HG02642 (cell line): ENCODE results near the gene CCL19.
A peak's percentile ranks its signal among the peaks of the same experiment; 100 is the strongest.

ENCODE experiments used
- ATAC-seq: cut with Tn5 transposase; IDR thresholded peaks from one replicate; pipeline ENCODE4 v1.9.1; 2021; ENCODE audit warnings: mild to moderate bottlenecking; ENCODE audit not compliant: unreplicated experiment, poor library complexity

CCL19 gene

DNA sequence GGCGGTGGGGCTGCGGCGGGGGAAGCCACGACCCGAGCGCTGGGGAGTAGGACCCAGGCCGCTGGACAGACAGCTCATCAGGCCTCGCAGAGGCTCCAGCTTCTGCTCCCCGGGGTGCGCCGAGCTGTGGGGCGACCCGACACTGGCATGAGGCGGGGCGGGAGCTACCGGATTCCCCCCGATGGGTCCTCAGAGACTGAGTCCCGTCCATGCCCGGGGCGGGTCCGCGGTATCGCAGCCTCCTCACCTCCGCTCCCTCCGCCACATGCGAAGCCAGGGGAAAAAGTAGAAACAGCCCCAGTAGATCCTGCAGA lies 26.1 kb downstream of the CCL19 start:
- ATAC-seq: peak; percentile 24

DNA sequence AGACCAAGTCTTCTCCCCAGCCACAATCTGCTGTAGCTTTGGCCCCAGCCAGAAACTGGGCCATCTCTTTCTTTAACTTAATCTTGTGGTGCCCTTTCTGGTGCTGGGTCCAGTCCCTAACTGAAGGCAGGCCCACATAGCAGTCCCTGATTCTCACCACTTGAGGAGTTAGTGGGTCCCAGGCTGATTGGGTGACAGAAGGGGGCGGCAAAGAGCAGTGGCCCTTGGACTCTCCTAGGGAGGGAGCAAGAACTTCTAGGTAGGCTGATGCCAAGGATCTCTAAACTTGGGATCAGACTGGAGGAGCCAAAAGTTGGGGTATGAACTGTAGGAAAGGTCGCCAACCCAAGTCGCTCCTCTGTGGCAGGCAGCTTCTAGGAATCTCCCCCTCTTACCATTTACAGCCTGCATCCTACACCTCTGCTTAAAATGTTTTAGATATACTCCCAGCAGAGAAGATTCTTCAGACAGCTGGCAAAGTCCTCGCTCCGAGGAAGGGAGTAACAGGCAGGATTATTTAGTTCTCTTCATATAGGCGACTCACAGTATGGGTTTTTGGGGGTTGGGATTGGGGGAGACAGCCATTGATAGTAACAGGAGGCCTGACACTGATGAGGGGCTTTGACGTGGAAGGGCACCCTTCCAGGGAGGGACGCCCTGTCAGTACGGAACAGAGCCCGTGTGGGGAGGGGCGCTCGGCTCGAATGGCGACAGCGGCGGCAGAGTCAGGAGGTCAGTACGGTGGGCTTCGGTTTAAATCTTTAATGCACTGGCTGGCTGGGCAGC lies 26.6 kb downstream of the CCL19 start:
- ATAC-seq: peak; percentile 56

DNA sequence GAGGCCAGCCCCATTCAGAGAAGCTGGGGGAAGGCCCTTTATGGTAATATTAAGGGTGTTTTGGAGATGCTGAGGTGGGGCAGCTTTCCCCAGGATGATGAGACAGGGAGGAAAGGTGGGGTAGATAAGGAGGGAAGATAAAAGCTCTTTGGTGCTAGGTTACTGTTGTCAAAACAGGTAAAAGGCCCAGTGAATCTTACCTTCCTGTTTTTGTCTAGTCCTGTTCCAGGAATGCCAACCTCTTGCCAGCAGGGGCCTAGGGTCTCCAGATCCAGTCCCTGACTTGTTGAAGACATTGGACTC lies 27.8 kb downstream of the CCL19 start:
- no peak for ATAC-seq

DNA sequence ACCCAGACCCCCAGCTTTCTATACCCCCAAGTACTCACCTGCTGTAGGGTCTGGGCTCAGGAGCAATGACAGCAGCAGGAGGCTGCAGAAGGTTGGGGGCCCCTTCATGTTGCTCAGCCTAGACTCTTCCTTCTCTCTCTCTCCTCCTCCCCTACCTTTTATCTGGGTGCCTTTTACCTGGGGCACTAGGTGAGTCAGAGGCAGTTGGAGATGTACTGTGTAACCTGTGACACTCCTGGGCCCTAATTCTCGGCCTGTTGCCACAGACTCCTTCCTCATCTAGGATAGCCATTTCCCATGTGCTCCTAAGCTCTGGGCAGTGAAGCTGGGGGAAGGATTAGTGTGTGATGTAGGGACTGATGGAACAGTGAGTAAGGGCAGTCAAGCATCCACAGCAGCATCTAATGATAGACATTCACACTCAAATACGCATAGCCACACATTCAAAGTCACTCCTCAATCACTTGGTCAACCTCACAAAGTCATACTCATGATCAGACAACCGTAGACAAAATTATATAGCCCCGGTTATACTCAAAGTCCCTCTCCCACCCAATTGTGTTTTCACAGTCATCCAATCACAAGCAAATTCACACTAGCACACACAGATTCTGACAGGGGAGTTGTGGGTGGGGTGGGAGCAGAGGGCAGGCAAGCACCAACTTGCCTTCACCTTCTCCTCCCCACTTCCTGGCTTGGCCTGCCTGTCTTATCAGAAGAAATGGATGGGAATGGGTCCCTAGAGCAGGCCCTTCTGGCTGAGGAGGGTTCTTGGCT lies 28.4 kb downstream of the CCL19 start, which contains the start of gene CCL27:
Gene CCL27, minus strand, starts transcription at position 132 of the 777 bp plus-strand sequence. Its CDS starts 24 bp downstream, at position 108.
- no peak for ATAC-seq

DNA sequence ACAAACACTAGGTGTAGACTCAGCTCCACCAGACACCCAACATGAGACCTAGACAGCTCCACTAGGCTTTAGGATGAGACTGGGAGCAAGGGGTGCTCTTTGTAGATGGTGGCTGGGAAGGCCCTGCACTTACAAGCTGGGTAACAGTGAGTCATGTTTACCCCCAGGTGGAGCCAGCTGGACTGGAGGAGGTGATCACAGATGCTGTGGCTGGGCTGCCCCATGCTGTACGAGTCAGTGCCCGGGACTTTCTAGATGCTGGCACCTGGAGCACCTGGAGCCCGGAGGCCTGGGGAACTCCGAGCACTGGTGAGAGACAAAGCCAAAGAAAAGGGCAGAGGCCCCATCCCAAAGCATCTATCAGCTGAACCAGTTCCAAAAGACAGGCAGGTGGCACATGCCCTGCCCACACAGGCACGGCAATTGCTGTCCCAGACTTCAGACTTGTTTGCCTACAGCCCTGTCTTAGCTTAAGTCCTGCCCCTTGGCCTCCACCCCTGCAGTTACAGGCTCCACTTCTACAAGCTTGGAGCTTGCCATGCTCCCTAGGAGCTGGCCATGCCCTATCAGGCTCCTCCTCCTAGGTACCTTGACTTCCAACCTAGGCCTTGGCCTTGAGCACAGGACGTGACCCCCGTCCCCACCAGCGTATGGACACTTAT lies 31.4 kb downstream of the CCL19 start:
- ATAC-seq: no peak

DNA sequence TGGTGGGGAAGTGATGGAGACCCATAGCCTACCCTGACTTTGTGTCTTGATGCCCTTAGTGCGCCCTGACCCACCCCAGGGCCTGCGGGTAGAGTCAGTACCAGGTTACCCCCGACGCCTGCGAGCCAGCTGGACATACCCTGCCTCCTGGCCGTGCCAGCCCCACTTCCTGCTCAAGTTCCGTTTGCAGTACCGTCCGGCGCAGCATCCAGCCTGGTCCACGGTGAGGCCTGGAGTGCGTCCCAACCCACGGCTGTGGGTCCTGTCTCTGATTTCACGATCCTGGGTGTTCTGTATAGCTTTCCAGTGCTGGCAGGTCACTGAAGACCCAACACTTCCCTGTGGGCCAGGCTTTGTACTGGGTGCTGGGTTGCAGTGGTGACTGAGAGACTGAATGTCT lies 32.6 kb downstream of the CCL19 start:
- no peak for ATAC-seq

DNA sequence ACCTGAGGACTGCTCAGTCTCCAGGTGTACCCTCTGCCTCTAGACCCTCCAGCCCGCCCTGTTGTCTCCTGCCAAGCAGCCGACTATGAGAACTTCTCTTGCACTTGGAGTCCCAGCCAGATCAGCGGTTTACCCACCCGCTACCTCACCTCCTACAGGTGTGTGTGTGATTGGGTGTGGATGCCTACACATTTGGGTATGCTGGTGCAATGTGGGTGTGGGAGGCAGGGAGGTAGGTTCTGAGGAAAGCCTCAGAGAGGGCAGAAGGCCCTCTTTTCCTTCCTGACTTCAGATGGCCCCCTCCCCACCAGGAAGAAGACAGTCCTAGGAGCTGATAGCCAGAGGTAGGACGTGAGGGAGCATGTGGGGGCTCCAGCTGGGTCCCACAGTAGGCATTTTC lies 34.1 kb downstream of the CCL19 start:
- ATAC-seq: no peak

DNA sequence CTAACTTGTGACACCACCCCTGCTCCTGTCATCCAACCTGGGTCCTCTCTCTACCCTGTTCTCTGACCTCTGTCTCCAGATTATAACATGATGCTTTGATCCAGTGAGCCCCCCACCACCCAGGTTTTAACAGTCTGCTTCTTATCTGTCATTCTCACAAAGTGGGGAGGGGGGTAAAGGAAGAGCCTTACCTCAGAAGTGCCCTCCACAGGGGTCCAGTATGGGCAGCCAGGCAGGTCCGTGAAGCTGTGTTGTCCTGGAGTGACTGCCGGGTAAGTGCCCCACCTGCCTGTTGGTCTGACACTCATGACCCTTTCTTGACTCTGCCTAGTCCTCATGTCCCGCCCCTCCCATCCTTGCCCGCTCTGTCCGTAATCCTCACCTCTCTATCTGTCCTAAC lies 35.7 kb downstream of the CCL19 start:
- ATAC-seq: no peak

DNA sequence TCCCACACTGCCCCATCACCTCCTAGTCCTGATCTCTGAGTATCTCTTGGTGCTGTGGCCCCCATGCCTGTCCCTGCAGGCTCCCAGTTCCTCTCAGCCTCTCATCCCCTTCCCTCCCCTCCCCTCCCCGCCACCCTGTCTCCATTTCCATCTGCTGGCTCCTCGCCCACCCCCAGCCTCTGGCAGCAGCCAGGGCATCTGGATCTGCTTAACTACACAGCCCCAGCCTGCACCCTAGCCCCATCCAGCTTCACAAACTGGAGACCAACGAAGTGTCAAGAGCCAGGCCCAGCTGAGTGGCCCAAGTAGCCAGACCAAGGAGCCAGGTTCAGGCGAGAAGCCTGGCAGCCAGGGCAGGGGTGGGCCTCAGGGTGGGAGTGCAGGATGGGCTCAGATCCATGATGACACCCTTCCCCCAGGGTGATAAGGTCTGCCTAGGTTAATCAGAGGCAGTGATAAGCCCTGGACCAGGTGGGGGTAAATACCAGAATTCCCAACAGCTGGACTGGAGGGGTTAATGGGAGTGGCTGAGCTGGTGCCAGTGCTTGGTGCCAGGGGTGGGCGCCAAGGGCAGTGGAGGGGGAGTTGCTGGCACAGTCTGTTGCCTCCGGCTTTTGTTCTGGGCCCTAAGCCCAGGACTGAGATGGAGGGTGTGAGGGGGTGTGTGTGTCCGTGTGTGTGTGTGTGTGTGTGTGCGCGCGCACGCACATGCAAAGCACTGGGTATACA lies 36.6 kb downstream of the CCL19 start:
- no peak for ATAC-seq

DNA sequence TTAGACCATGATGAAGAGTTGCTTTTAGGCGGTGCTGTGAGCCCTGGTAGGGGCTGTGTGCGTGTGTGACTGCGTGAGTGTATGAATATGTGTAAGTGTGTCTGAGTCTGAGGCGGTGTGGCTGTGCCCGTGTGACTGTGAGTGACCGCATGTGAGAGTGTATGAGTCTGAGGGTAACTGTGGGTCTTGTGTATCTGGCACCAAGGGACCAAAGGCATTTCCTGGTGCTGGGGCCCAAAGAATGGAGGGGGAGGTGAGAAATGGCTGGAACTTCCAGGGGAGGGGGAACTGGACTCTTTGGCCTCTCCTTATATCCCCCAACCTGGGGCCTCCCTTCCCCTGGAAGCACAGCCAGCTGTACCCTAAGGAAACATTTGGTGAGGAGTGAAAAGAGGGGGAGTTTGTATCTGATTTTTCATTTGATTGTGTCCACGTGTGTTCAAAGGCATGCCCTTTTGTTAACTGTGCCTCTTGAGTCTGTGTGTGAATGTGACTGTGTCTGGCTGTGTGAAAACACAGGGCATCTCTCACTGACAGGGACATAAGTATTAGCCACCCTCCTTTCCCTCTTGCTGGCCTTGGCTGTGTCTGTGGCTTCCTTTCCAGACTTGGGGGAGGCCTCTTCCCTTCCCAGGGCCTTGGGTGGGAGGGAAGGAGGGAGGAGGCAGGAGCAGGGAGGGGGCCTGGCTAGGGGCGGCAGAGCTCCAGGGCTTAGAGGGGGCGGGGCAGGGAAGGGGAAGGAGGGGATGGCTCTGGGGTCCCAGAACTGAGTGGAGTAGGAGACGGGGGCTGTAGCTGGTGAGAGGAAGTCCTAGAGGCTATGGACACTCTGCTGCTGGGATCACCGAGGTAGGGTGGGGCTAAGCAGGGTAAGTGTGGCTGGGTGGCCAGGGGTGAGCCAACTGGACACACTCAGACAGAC lies 37.7 kb downstream of the CCL19 start:
- ATAC-seq: no peak

DNA sequence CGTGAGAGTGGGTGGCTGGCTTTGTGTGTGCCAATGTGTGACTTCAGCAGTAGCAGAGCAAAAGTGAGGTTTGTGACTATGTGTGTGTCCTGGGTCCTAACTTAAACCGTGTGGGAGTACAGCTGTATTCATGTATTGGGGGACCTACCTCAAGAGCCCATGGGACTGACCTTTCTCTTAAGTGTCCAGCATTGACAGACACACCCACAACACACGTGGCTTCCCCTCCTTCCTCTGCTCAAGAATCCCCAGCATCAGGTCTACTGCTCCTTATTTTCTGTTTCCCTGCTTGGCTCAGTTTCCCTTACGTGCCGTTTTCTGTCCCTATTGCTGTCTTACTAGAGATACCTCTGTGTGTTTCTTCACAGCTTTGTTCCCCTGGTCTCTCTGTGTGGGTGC lies 38.5 kb downstream of the CCL19 start:
- no peak for ATAC-seq

DNA sequence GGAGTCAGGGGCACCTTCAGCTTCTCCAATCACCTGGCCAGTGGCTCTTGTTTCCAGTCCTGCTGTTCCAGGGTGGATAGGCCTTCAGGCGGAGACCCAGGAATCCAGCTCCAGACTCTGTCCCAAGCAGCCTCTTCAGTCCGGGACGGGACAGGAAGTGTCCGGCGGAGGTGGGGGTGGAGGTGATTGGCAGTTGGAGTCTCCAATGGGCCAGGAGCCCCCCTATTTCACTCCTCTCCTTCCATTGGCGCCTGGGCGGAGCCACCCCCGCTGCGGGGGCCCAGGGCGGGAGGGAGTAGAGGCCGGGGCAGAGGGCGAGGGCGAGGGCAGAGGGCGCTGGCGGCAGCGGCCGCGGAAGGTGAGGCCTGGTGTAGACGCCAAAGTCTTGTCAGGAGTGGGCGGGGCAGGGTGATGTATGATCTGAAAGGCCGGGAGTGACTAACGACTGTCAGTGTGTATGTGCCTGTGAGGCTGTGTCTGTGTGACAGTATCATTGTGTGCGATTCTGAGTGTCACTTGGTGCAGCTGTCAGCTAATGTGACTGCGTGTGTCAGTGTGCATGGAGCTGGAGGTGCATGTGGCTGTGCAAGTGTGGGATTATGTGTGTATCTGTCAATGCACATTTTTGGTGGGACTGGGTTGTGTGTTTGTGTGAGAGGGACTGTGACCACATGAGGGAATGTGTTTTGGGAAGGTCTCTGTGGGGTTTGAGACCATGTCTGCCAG lies 39.0 kb downstream of the CCL19 start, which contains the start of gene IL11RA:
Gene IL11RA, plus strand, starts transcription at position 310 of the 726 bp plus-strand sequence. CDS start 3,033 bp downstream, outside the sequence.
- no peak for ATAC-seq

DNA sequence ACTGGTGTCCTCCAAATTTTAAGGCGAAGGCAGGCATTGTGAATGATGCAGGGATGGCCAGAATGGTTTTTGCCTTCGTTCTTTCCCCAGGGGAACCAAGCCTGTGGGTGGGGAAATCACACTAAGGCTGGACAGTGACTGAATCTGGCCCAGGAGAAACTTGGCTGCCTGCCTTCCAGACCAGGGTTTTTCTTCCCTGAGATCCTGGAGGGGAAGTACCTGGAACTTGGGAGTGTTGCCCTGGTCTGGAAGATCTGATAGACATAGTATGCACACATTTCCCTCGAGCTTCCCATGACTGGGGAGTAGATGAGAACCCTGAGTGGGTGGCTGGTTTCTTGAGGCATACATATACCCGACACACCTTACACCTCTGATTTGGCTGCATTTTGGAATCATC lies 39.8 kb downstream of the CCL19 start:
- ATAC-seq: no peak

DNA sequence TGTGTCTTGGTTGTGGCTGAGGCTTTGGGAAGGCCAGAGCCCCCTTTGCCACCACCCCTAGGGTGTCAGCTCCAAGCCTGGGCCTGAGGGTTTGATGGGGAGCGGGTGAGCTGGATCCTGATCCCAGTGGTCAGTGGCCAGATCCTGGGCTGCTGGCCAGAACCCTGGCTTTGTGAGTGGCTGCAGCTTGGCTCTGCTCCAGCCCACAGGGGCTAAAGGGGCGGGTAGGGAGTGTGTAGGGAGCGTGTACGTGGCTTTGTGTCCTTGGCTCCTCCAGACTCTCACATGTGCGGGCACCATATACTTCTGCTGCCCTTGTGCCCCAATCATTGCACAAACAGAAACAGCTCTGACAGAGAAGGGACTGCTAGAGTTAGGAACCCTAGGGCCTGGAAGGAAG lies 40.3 kb downstream of the CCL19 start:
- no peak for ATAC-seq

DNA sequence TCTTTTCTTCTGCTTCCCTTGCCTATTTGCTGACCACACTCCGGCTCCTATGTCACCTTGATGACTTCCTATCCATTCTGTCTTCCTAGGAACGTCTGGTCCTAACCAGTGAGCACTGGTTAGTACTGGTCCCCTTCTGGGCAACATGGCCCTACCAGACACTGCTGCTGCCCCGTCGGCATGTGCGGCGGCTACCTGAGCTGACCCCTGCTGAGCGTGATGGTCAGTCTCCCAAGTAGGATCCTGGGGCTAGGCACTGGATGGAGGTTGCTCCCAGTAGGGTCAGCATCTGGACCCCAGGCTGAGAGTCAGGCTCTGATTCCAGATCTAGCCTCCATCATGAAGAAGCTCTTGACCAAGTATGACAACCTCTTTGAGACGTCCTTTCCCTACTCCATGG lies 42.4 kb downstream of the CCL19 start:
- no peak for ATAC-seq

DNA sequence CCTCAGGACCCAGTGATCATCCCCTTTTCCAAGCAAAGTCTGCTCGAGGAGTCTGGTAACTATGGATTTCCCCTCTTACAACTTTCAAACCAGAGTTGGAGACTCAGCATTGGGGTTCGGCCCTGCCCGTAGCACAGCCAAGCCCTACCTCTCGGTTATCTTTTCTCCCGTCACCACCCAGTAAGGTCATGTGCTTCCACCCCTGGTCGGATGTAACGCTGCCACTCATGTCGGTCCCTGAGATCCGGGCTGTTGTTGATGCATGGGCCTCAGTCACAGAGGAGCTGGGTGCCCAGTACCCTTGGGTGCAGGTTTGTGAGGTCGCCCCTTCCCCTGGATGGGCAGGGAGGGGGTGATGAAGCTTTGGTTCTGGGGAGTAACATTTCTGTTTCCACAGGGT lies 43.4 kb downstream of the CCL19 start:
- ATAC-seq: no peak

DNA sequence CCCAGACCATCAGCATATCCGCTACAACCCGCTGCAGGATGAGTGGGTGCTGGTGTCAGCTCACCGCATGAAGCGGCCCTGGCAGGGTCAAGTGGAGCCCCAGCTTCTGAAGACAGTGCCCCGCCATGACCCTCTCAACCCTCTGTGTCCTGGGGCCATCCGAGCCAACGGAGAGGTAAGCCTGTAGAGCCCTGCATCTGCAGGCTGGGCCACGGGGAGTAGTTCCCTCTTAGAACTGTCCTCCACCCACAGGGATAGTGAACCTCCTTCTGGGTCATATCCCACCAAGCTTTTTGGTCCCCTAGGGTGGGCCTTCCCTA lies 44.0 kb downstream of the CCL19 start:
- ATAC-seq: no peak

DNA sequence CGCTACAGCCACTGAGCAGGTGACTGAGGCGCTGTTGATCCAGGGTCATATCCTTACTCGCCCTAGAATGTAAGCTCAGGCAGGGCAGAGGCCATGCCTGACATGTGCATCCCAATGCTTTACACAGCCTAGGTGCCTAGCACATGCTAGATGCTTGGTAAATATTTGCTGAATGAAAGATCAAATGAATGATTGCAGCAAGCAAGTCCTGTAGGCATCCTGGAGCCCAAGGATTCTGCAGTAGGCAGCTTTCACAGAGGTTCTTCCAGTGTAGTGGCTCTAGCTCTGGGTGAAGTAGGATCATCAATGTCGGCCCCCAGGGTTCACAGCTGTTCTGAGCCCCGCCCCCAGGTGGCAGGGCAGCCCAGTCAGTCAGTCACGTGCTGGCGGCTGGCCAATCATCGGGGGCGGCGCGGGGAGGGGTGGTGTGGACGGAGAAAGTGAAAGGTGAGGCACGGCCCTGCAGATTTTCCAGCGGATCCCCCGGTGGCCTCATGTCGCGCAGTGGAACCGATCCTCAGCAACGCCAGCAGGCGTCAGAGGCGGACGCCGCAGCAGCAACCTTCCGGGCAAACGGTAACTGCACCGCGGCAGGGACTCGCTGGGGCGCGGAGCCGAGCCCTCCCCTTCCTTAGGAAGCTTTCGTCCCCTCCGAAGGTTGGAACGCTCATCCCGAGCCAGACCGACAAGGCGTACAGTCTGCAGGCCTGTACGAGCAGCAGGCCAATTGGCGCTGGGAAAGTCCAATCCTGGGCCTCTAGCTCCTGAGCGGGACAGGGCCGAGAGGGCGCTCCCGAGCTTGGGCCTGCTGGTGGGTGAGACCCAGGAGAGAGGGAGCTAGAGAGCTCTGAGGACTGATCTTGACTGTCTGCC lies 44.6 kb downstream of the CCL19 start, which contains the start of gene GALT:
Gene GALT, plus strand, starts transcription at position 465 of the 873 bp plus-strand sequence. Its CDS starts 30 bp downstream, at position 495.
- peak; percentile 91 for ATAC-seq
